DND-41 (cell line): ENCODE results near the gene SPTBN4.

ENCODE experiments used
- ATAC-seq: fragments of 200-7000 bp; cut with Tn5 transposase; 3 replicates; pipeline ENCODE4 v1.9.1; 2021; ENCODE audit warnings: low read depth; ENCODE audit not compliant: insufficient read depth
- DNase-seq: peaks from one replicate; pipeline ENCODE4 v3.0.0-alpha.2; 2020
- H2AFZ ChIP-seq: 2 replicates; pipeline ENCODE4 v1.6.0; 2012; ENCODE audit warnings: low read depth, low read length
- H3K27ac ChIP-seq: 2 replicates; pipeline ENCODE4 v1.5.1; 2012; ENCODE audit warnings: low read length, inconsistent platforms
- H3K27me3 ChIP-seq: fragments of 200-600 bp; sonication (generic); 2 replicates; pipeline ENCODE4 v1.6.0; 2012; ENCODE audit warnings: low read length, mild to moderate bottlenecking, inconsistent platforms; ENCODE audit not compliant: insufficient read depth, poor library complexity
- H3K36me3 ChIP-seq: 2 replicates; pipeline ENCODE4 v1.5.1; 2012; ENCODE audit warnings: low read length, inconsistent platforms; ENCODE audit not compliant: insufficient read depth
- H3K4me1 ChIP-seq: 2 replicates; pipeline ENCODE4 v1.5.1; 2012; ENCODE audit warnings: mild to moderate bottlenecking, low read length; ENCODE audit not compliant: insufficient read depth
- H3K4me2 ChIP-seq: 2 replicates; pipeline ENCODE4 v1.6.0; 2012; ENCODE audit warnings: mild to moderate bottlenecking, moderate library complexity, low read length, inconsistent platforms; ENCODE audit not compliant: insufficient read depth
- H3K4me3 ChIP-seq, 2 experiments: fragments of 200-600 bp in 1 of 2; shearing (Covaris generic) in 1 of 2; 2 replicates each; pipeline ENCODE4 v1.5.1; 2012 to 2016; ENCODE audit warnings: inconsistent platforms in 2 of 2, low read length in 2 of 2, mild to moderate bottlenecking in 2 of 2, low read depth in 1 of 2, moderate library complexity in 1 of 2
- H3K79me2 ChIP-seq: 2 replicates; pipeline ENCODE4 v1.6.0; 2012; ENCODE audit warnings: low read length, inconsistent platforms; ENCODE audit not compliant: insufficient read depth
- H3K9ac ChIP-seq: 2 replicates; pipeline ENCODE4 v1.6.0; 2012; ENCODE audit warnings: low read depth, mild to moderate bottlenecking, inconsistent platforms, low read length, moderate library complexity
- H3K9me3 ChIP-seq: 2 replicates; pipeline ENCODE4 v1.5.1; 2012; ENCODE audit warnings: low read length, moderate library complexity, mild to moderate bottlenecking, inconsistent platforms; ENCODE audit not compliant: insufficient read depth, severe bottlenecking
- H4K20me1 ChIP-seq: 2 replicates; pipeline ENCODE4 v1.6.0; 2012; ENCODE audit warnings: low read length; ENCODE audit not compliant: insufficient read depth
- EZH2 ChIP-seq: IDR thresholded peaks from 3 replicates; pipeline ENCODE4 v1.6.1; 2012; ENCODE audit warnings: borderline replicate concordance, low read depth, mild to moderate bottlenecking, moderate library complexity, low read length, inconsistent platforms; ENCODE audit not compliant: severe bottlenecking
- TF ChIP-seq, protein P1 (sequence below): IDR thresholded peaks from 2 replicates; pipeline ENCODE4 v1.5.1; 2012; ENCODE audit warnings: borderline replicate concordance, low read length, moderate library complexity, mild to moderate bottlenecking; ENCODE audit not compliant: poor library complexity, severe bottlenecking; ENCODE audit errors: extremely low read depth

Gene SPTBN4

DNA sequence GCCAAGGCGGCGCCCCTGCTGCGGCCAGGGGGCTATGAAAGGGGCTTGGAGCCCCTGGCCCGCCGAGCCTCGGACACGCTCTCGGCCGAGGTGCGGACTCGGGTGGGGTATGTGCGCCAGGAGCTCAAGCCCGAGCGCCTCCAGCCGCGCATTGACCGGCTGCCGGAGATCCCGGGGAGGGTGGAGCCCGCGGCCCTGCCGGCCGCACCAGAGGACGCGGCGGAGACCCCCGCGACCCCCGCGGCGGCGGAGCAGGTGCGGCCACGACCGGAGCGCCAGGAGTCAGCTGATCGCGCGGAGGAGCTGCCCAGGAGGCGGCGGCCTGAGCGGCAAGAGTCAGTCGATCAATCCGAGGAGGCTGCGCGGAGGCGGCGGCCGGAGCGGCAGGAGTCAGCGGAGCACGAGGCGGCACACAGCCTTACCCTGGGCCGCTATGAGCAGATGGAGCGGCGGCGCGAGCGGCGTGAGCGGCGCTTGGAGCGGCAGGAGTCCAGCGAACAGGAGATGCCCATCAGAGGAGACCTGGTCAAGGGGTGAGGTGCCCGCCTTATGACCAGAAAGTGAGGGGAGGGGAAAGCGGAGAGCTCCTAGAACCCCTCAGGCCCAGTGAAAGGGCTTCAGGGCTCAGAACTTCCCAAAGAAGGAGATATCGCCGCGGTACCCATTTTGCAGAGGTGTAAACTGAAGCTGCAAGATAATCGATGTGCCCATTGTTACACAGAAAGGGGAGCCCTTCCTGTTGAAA lies 101.1 kb downstream of the SPTBN4 start:
- no peaks in the 10 kb centered on the region for H3K36me3 ChIP-seq
- no peaks in the 10 kb centered on the region for H3K27me3 ChIP-seq
- no peak overlapping the region for H2AFZ ChIP-seq
- ATAC-seq, result no peak
- H3K27ac ChIP-seq, result no peak overlapping the region
- H4K20me1 ChIP-seq, result no peaks in the 10 kb centered on the region
- H3K4me2 ChIP-seq, result no peak overlapping the region
- TF ChIP-seq EZH2, result no peak
- TF ChIP-seq, protein P1, sequence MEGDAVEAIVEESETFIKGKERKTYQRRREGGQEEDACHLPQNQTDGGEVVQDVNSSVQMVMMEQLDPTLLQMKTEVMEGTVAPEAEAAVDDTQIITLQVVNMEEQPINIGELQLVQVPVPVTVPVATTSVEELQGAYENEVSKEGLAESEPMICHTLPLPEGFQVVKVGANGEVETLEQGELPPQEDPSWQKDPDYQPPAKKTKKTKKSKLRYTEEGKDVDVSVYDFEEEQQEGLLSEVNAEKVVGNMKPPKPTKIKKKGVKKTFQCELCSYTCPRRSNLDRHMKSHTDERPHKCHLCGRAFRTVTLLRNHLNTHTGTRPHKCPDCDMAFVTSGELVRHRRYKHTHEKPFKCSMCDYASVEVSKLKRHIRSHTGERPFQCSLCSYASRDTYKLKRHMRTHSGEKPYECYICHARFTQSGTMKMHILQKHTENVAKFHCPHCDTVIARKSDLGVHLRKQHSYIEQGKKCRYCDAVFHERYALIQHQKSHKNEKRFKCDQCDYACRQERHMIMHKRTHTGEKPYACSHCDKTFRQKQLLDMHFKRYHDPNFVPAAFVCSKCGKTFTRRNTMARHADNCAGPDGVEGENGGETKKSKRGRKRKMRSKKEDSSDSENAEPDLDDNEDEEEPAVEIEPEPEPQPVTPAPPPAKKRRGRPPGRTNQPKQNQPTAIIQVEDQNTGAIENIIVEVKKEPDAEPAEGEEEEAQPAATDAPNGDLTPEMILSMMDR, result no peak
- H3K4me3 ChIP-seq, result no peak overlapping the region
- peaks cover 14% of the 10 kb centered on the region for H3K4me1 ChIP-seq
- no peaks in the 10 kb centered on the region for H3K9me3 ChIP-seq
- H3K9ac ChIP-seq, result no peak overlapping the region
- H3K79me2 ChIP-seq, result no peaks in the 10 kb centered on the region
- DNase-seq, result no peak

DNA sequence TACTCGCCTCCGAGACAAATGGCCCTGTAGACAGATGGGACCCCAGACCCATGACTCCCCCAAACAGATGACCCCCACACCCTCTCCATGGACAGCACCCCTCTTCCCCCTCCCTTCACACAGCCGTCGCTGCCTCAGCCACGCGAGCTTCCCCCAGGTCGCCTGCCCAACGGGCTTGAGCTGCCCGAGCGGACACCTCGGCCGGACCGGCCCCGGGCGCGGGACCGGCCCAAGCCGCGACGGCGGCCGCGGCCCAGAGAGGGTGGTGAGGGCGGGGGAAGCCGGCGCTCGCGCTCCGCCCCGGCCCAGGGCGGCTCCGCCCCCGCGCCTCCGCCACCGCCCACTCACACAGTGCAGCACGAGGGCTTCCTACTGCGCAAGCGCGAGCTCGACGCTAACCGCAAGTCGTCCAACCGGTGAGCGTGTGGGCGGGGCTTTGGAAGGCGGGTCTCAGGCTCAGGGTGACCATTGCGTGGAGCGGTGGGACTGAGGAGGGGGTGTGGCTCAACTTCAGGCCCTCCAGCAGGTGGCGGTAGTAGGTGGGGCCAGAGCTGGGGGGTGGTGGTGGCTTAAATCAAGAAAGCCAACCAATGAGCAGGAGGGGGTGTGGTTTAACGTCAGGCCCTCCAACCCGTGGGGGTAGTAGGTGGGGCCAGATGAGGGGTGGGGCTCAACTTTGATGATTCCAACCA lies 103.7 kb downstream of the SPTBN4 start:
- no peaks in the 10 kb centered on the region for H3K79me2 ChIP-seq
- ATAC-seq (peak; percentile 90), DNase-seq (peak; percentile 96)
- H3K4me2 ChIP-seq, result peak overlapping the region; percentile 59
- H3K4me1 ChIP-seq, result peaks cover 14% of the 10 kb centered on the region
- no peaks in the 10 kb centered on the region for H4K20me1 ChIP-seq
- TF ChIP-seq, protein P1, result peak; percentile 72
- TF ChIP-seq EZH2, result no peak
- H3K27ac ChIP-seq, result no peak overlapping the region
- H3K4me3 ChIP-seq, result peak overlapping the region in 1 of 2 experiments; percentile 49; a peak in 2 of 4 replicates
- H3K9me3 ChIP-seq, result no peaks in the 10 kb centered on the region
- peak overlapping the region; percentile 40 for H3K9ac ChIP-seq
- H3K36me3 ChIP-seq, result no peaks in the 10 kb centered on the region
- no peaks in the 10 kb centered on the region for H3K27me3 ChIP-seq
- H2AFZ ChIP-seq, result peak overlapping the region; percentile 64

DNA sequence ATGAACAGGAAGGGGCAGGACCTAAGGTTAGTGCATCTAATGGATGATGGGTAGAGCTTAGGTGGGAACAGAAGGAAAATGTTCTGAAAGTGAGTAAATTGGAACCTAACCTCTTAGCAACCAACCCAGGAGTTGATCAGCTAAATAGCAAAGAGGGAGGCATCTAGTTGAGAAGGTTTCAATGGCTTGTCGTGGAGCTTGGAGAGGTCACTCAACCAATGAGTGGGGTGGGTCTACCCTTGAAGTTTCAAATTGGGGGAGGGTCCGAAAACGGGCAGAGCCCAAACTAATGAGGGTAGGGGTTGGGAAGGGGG lies 104.2 kb downstream of the SPTBN4 start:
- DNase-seq (no peak), ATAC-seq (no peak)
- Histone ChIP-seq H2AFZ (peak overlapping the region; percentile 64), H3K4me1 (peaks cover 14% of the 10 kb centered on the region), H3K36me3 (no peaks in the 10 kb centered on the region), H3K9ac (no peak overlapping the region), H3K27ac (no peak overlapping the region), H3K9me3 (no peaks in the 10 kb centered on the region), H3K27me3 (no peaks in the 10 kb centered on the region), H3K4me2 (peak overlapping the region; percentile 59), H3K79me2 (no peaks in the 10 kb centered on the region), H4K20me1 (no peaks in the 10 kb centered on the region), H3K4me3 (peak overlapping the region in 1 of 2 experiments; percentile 49; a peak in 2 of 4 replicates)
- TF ChIP-seq EZH2, result no peak
- TF ChIP-seq, protein P1, result no peak
